Heart right ventricle (tissue), 16 donors: ENCODE results near the gene GAREM1. TPM values are rescaled to one million over a fixed set of nuclear protein-coding genes. Genes with fewer than 3 reads are reported as not detected.

Experiments used
- ATAC-seq, 8 donors: fragments of 200-7000 bp; cut with Tn5 transposase; one replicate each; pipeline ENCODE4 v1.9.1; 2020; ENCODE audit warnings: mild to moderate bottlenecking in 8 of 8, moderate library complexity in 8 of 8, moderate number of reproducible peaks in 1 of 8
- DNase-seq, 2 donors: peaks; one replicate each; pipeline ENCODE4 v3.0.0-alpha.2; 2020
- H3K27ac ChIP-seq, 10 donors: fragments of 200-600 bp; sonication (generic) in 2 of 10; one replicate each; pipeline versions ENCODE4 v1.5.0 to v1.8.0; 2020 to 2022; ENCODE audit warnings: mild to moderate bottlenecking in 3 of 10
- H3K27me3 ChIP-seq, 7 donors: fragments of 200-600 bp; one replicate each; pipeline ENCODE4 v1.8.0; 2021 to 2022; ENCODE audit warnings: mild to moderate bottlenecking in 2 of 7
- H3K36me3 ChIP-seq, 9 donors: fragments of 200-600 bp; sonication (generic) in 1 of 9; one replicate each; pipeline versions ENCODE4 v1.5.0 to v1.8.0; 2020 to 2022; ENCODE audit warnings: mild to moderate bottlenecking in 2 of 9
- H3K4me1 ChIP-seq, 9 donors: fragments of 200-600 bp; sonication (generic) in 1 of 9; one replicate each; pipeline versions ENCODE4 v1.5.0 to v1.8.0; 2020 to 2022; ENCODE audit warnings: mild to moderate bottlenecking in 4 of 9
- H3K4me3 ChIP-seq, 10 donors: fragments of 200-600 bp; sonication (generic) in 2 of 10; one replicate each; pipeline versions ENCODE4 v1.5.0 to v1.8.0; 2020 to 2022; ENCODE audit warnings: mild to moderate bottlenecking in 7 of 10, moderate library complexity in 2 of 10
- H3K9me3 ChIP-seq, 11 donors: fragments of 200-600 bp in 10 of 11; sonication (generic) in 2 of 11; one replicate each; pipeline versions ENCODE4 v1.5.0 to v1.8.0; 2013 to 2022; ENCODE audit warnings: mild to moderate bottlenecking in 2 of 11, control low read depth in 1 of 11, moderate library complexity in 1 of 11
- CTCF ChIP-seq, 9 donors: fragments of 200-600 bp; sonication (generic) in 2 of 9; IDR thresholded peaks; one replicate each; pipeline versions ENCODE4 v1.5.0 to v1.8.0; 2021 to 2022; ENCODE audit warnings: antibody characterized with exemption in 9 of 9, mild to moderate bottlenecking in 5 of 9, moderate library complexity in 1 of 9
- WGBS, 2 donors: extraction: QIAGEN DNeasy Blood & Tissue Kit; methylation state at CpG; one replicate each; pipeline ENCODE4 v1.1.7; 2013; ENCODE audit warnings: inconsistent platforms in 1 of 2; 5-methylcytosine and 5-hydroxymethylcytosine counted together
- intact Hi-C, 10 donors: fragments of 100-400 bp; cut with DNase I; formaldehyde crosslinking; loops; one replicate each; pipeline versions ENCODE4 v1.11.1 to v1.14.2; 2022
- polyA plus RNA-seq, 2 donors: library from polyadenylated mRNA; stranded (reverse); fragments of 200-250 nt; gene quantifications; one replicate each; pipeline ENCODE4 v1.2.3, GENCODE V29; 2013
- total RNA-seq, 10 donors: library from RNA; stranded (reverse); fragmentation: NEBNext Ultra II Directional in 3 of 10; extraction: Animal tissue kit (Norgen Biotek cat#: 25700) in 3 of 10; gene quantifications; one replicate each; pipeline versions ENCODE4 v1.2.1 to v1.2.4, GENCODE V29; 2021 to 2023
- donor health status: Arrhythmogenic right ventricular cardiomyopathy.
- donor health status: ischemic (EF 13 %, LVEDD 7.1; RV severe dilation, severe dysfunction).
- donor health status: healthy with polysubstance abuse.
- donor health status: DM: no; HTN: yes; CAD: no.
- donor health status: DM: no; HTN: no; CAD: no.
- donor health status: ischemic (EF 25% LVEDD 6.9; RV normal size, moderate dysfunction).
- donor health status: ischemic (EF 25% LVEDD 5.7; RV mildly dilated, moderate dysfunction).
- donor health status: healthy.
- donor health status: DM: yes; HTN: yes; CAD: no.
- donor health status: Ischemic cardiomyopathy.
- donor health status: ischemic (EF 35%, LVEDD 5.7; RV mildly dilated, moderate dysfunction).
- donor health status: nonischemic (EF 11% LVEDD 7.7; RV severe dilation, severe dysfunction).
- donor health status: DM: yes; HTN: yes; CAD: no.
- donor health status: PGD.
- donor health status: ischemic (EF 29% LVEDD 5.4; RV normal size, mild dysfunction).
- donor health status: nonischemic (EF 23%, LVEDD 6.1; RV moderate dilation, normal function).

GAREM1 gene
- total and polyA plus RNA-seq, 12 donors, result 2.4 to 26.1 (median 13.4) TPM

GRCh38 chr18:32439802-32440201 is 30.9 kb downstream of the GAREM1 start:
- Histone ChIP-seq H3K4me3 (no peak overlapping the region), H3K4me1 (peaks cover 2 to 92% (median 49%) of the 10 kb centered on the region in 9 donors), H3K36me3 (no peaks in the 10 kb centered on the region), H3K27ac (peak overlapping the region in 2 of 10 donors; percentile 30 to 76), H3K27me3 (no peaks in the 10 kb centered on the region), H3K9me3 (no peaks in the 10 kb centered on the region)
- intact Hi-C loops, result loop anchor here in 1 of 10 donors (5.0 kb wide), 1 partner anchor 88 kb away; no protein-coding TSS in a partner anchor
- TF ChIP-seq CTCF (IDR thresholded peaks at IDR 0.05), result peak in 4 of 9 donors; percentile 20 to 43 (median 27)
- DNase-seq (no peak), ATAC-seq (no peak)
- 87 to 91% methylated on average over 1 of the region's 1 CpG for WGBS, 2 donors

- H3K36me3 ChIP-seq, result no peaks in the 10 kb centered on the region
- H3K27me3 ChIP-seq, result no peaks in the 10 kb centered on the region
- no peak for DNase-seq
- H3K27ac ChIP-seq, result peak overlapping the region in 3 of 10 donors; percentile 47 to 76 (median 72)
- ATAC-seq, result no peak
- WGBS, 2 donors, result 62 to 69% methylated on average over 2 of the region's 2 CpGs
- intact Hi-C loops, result no loop called here
- H3K9me3 ChIP-seq, result no peaks in the 10 kb centered on the region
- no peak overlapping the region for H3K4me3 ChIP-seq
- peaks cover 2 to 95% (median 52%) of the 10 kb centered on the region in 9 donors for H3K4me1 ChIP-seq
- TF ChIP-seq CTCF (IDR thresholded peaks at IDR 0.05), result no peak
These were observed 31.4 kb downstream of the GAREM1 start for GRCh38 chr18:32439241-32439640.

GRCh38 chr18:32438173-32438572 is 32.5 kb downstream of the GAREM1 start:
- DNase-seq, result peak; percentile 65 to 77
- TF ChIP-seq CTCF (IDR thresholded peaks at IDR 0.05), result no peak
- intact Hi-C loops, result no loop called here
- no peak overlapping the region for H3K4me3 ChIP-seq
- no peaks in the 10 kb centered on the region for H3K36me3 ChIP-seq
- H3K27me3 ChIP-seq, result no peaks in the 10 kb centered on the region
- H3K4me1 ChIP-seq, result peaks cover 2 to 94% (median 52%) of the 10 kb centered on the region in 9 donors
- peak overlapping the region in 9 of 10 donors; percentile 5 to 76 (median 49) for H3K27ac ChIP-seq
- 38 to 43% methylated on average over 8 of the region's 8 CpGs for WGBS, 2 donors
- peak; percentile 66 to 95 (median 90) for ATAC-seq
- no peaks in the 10 kb centered on the region for H3K9me3 ChIP-seq

- H3K9me3 ChIP-seq, result peaks cover 0 to 5% (median 0%) of the 10 kb centered on the region in 11 donors
- intact Hi-C loops, result no loop called here
- H3K4me1 ChIP-seq, result peaks cover 2 to 90% (median 45%) of the 10 kb centered on the region in 9 donors
- H3K27ac ChIP-seq, result peak overlapping the region in 9 of 10 donors; percentile 5 to 76 (median 49)
- no peaks in the 10 kb centered on the region for H3K36me3 ChIP-seq
- no peak overlapping the region for H3K4me3 ChIP-seq
- H3K27me3 ChIP-seq, result no peaks in the 10 kb centered on the region
- ATAC-seq, result peak in 2 of 8 donors; percentile 39
- no peak for DNase-seq
- WGBS, 2 donors, result 54% methylated on average over 7 of the region's 7 CpGs
- no peak for TF ChIP-seq CTCF (IDR thresholded peaks at IDR 0.05)
These were observed 33.4 kb downstream of the GAREM1 start for GRCh38 chr18:32437100-32437834.
